ENCODE data around the gene USP7. TPM values are rescaled to one million over a fixed set of nuclear protein-coding genes. Genes with fewer than 3 reads are reported as not detected.

Gene USP7
- total and polyA plus RNA-seq, 2 experiments from 2014 or later, result 38.0 to 40.8 TPM

- WGBS (ENCODE audit: low lambda C conversion rate, missing lambda C conversion rate), result 97% methylated on average over 3 of the region's 3 CpGs
- Histone ChIP-seq H3K4me2 (no peak overlapping the region), H3K4me1 (ENCODE audit: insufficient read depth) (no peaks in the 10 kb centered on the region), H4K20me1 (ENCODE audit: insufficient read depth, poor library complexity, severe bottlenecking) (no peaks in the 10 kb centered on the region), H3K9me3 (ENCODE audit: low read depth) (no peaks in the 10 kb centered on the region), H3K79me2 (no peaks in the 10 kb centered on the region), H3K9me2 (replicated peaks; ENCODE audit: insufficient read depth) (no peaks in the 10 kb centered on the region), H3K27ac (no peak overlapping the region), H2AFZ (no peak overlapping the region), H3K36me3 (replicated peaks; ENCODE audit: insufficient read depth, low read depth) (no peaks in the 10 kb centered on the region), H3K4me3 (no peak overlapping the region), H3K27me3 (no peaks in the 10 kb centered on the region)
- DNase-seq (ENCODE audit: low spot score), result no peak
- TF ChIP-seq CTCF (IDR thresholded peaks at IDR 0.05; ENCODE audit: poor library complexity), result no peak
- TF ChIP-seq EZH2 (IDR thresholded peaks at IDR 0.05; ENCODE audit: borderline replicate concordance), result no peak
- TF ChIP-seq EZH2phosphoT487 (IDR thresholded peaks at IDR 0.05; ENCODE audit: low read depth, severe bottlenecking, unreplicated experiment), result no peak
Observed at GRCh38 chr16:8898660-8899318, 64.9 kb downstream of the USP7 start.

- 98% methylated on average over 21 of the region's 21 CpGs for WGBS (ENCODE audit: low lambda C conversion rate, missing lambda C conversion rate)
- H3K9me3 ChIP-seq (ENCODE audit: low read depth), result no peaks in the 10 kb centered on the region
Observed at GRCh38 chr16:8894736-8895334, 68.9 kb downstream of the USP7 start.

GRCh38 chr16:8893976-8894690 is 69.6 kb downstream of the USP7 start:
- WGBS (ENCODE audit: low lambda C conversion rate, missing lambda C conversion rate), result 96% methylated on average over 14 of the region's 14 CpGs

More at GRCh38 chr16:8894736-8895334, 68.9 kb downstream of the USP7 start:
- Histone ChIP-seq H3K27me3 (no peaks in the 10 kb centered on the region), H3K4me3 (no peak overlapping the region), H3K36me3 (replicated peaks; ENCODE audit: insufficient read depth, low read depth) (no peaks in the 10 kb centered on the region), H2AFZ (no peak overlapping the region), H3K79me2 (no peaks in the 10 kb centered on the region), H3K4me1 (ENCODE audit: insufficient read depth) (no peaks in the 10 kb centered on the region), H3K27ac (no peak overlapping the region), H3K9me2 (replicated peaks; ENCODE audit: insufficient read depth) (no peaks in the 10 kb centered on the region), H4K20me1 (ENCODE audit: insufficient read depth, poor library complexity, severe bottlenecking) (no peaks in the 10 kb centered on the region), H3K4me2 (no peak overlapping the region)
- no peak for DNase-seq (ENCODE audit: low spot score)
- TF ChIP-seq EZH2phosphoT487 (IDR thresholded peaks at IDR 0.05; ENCODE audit: low read depth, severe bottlenecking, unreplicated experiment) (no peak), CTCF (IDR thresholded peaks at IDR 0.05; ENCODE audit: poor library complexity) (no peak), EZH2 (IDR thresholded peaks at IDR 0.05; ENCODE audit: borderline replicate concordance) (no peak)

More at GRCh38 chr16:8893976-8894690, 69.6 kb downstream of the USP7 start:
- Histone ChIP-seq H3K9me2 (replicated peaks; ENCODE audit: insufficient read depth) (no peaks in the 10 kb centered on the region), H3K4me1 (ENCODE audit: insufficient read depth) (no peaks in the 10 kb centered on the region), H3K79me2 (no peaks in the 10 kb centered on the region), H3K27me3 (no peaks in the 10 kb centered on the region), H4K20me1 (ENCODE audit: insufficient read depth, poor library complexity, severe bottlenecking) (no peaks in the 10 kb centered on the region), H3K4me2 (no peak overlapping the region), H3K36me3 (replicated peaks; ENCODE audit: insufficient read depth, low read depth) (no peaks in the 10 kb centered on the region), H2AFZ (no peak overlapping the region), H3K9me3 (ENCODE audit: low read depth) (no peaks in the 10 kb centered on the region), H3K4me3 (no peak overlapping the region), H3K27ac (no peak overlapping the region)
- DNase-seq (ENCODE audit: low spot score), result no peak
- no peak for TF ChIP-seq EZH2phosphoT487 (IDR thresholded peaks at IDR 0.05; ENCODE audit: low read depth, severe bottlenecking, unreplicated experiment)
- TF ChIP-seq CTCF (IDR thresholded peaks at IDR 0.05; ENCODE audit: poor library complexity), result no peak
- TF ChIP-seq EZH2 (IDR thresholded peaks at IDR 0.05; ENCODE audit: borderline replicate concordance), result no peak

All from hepatocyte (in vitro differentiated cells).